Stimulated activated CD4-positive, alpha-beta T cell treated with anti-CD3 and anti-CD28 coated beads, Interleukin-15, amount 100 ng/mL, for 48 hours (primary cell): Measurements from ENCODE around the gene TJP3.
"Not testable (repeated sequence)": the region's sequence is repeated elsewhere in the genome, so short reads cannot be mapped to it uniquely, and the experiment has no call there.

Experiments
- DNase-seq, 2 donors: peaks; one replicate each; pipeline ENCODE4 v3.0.0-alpha.2; 2020; ENCODE audit warnings: low read depth in 2 of 2

TJP3 gene

GRCh38 chr19:3738477-3739220, 30.5 kb downstream of the TJP3 start:
- no peak for DNase-seq

- no peak for DNase-seq
Measured at GRCh38 chr19:3740431-3740830, 32.2 kb downstream of the TJP3 start.

DNA sequence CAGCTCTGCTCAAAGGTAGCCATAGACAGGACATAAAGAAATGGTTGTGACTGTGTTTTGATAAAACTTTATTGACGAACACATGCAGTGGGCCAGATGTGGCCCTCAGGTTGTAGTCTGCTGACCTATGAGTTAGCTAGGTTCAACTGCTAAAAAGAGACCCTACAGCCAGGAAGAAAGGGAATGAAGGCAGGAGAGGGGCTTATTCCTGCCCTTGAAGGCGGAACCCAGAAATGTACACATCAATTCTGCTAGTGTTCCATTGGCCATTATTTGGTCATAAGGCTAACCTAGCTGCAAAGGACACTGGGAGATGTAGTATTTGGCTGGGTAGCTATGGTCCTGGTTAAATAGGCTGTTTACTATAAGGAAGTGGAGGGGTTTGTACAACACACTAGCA, 35.3 kb downstream of the TJP3 start:
- DNase-seq, result no peak

DNA sequence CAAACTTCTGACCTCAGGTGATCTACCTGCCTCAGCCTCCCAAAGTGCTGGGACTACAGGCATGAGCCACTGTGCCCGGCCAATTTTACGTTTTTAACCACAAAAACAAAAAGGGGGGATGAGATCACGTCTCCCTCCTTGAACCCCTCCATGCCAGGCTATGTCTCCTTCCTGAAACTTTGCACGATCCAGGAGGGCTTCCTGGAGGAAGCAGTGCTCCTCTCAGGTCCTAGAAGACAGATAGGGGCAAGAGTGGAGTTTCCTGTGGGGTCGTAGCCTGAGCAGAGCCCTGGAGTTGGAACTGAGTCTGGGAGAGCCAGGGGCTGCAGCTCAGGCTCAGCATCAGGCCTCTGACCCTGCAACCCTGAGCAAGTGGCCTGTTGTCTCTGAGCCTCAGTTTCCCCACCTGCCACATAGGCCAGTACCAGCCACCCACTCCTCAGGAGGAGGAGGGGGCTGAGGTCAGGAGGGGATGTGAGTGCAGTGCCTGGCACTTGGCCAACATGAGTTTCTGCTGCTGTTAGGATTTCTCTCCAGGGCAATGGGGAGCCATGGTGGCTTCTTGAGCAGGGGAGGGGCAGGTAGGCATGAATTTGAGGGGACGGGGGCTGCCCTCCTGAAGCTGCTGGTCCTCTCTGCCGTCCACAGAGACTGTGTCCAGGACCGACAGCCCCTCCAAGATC, 37.3 kb downstream of the TJP3 start:
- DNase-seq, result no peak

GRCh38 chr19:3746371-3747056, 38.3 kb downstream of the TJP3 start:
- DNase-seq, result no peak

GRCh38 chr19:3748965-3749364, 40.8 kb downstream of the TJP3 start:
- no peak for DNase-seq

DNA sequence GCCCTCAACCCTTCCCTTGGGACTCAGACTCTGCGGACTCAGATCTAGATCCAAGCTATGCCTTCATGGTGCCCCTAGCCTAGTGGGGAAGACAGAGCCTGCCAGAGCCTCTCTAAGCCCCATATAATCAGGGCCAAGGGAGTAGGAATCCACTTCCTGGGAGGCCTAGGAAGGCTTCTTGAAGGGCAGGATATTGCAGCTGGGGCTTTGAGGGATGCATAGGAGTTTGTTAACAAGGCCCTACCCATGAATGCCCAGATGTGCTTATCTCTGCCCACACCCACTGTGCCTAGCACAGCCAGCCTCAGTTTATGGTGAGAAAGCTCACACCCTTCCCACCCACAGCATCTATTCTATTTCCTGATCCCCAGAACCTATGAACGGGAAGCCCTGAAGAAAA, 42.0 kb downstream of the TJP3 start:
- no peak for DNase-seq

DNA sequence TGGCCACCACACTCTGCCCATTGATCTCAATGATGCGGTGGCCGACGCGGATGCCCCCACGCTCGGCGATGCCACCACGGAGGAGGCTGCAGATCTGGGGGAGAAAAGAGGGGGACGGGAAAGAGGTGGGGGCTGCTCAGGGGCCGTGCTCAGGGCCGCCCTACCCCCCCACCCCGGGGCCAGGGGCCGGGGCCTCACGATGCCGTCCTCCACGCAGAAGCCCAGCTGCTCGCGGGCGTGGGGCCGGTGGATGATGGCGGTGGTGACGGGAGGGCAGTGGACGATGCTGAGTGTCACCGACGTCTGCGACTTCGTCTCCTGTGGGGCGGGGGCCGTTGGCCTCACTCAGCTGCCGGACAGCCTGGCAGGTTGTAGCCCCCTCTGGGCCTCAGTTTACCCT, 43.1 kb downstream of the TJP3 start:
- DNase-seq, result no peak

DNA sequence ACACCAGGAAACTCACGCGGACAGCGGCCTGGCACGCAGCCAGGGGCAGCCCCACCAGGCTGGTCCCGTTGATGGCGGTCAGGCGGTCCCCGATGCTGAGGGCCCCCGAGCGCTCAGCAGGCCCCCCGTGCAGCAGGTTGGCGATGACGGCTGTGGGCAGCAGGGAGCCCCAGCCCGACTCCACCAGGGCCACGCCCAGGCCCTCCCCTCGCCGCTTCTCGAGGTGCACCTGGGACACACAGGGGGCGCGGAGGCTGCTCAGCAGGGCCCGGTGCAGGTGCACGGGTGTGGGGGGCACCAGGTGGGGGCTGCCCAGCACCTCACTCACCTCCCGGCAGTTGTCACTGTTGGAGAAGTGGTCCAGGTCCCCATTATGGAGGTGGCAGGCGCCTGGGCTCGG, 44.3 kb downstream of the TJP3 start:
- no peak for DNase-seq

DNA sequence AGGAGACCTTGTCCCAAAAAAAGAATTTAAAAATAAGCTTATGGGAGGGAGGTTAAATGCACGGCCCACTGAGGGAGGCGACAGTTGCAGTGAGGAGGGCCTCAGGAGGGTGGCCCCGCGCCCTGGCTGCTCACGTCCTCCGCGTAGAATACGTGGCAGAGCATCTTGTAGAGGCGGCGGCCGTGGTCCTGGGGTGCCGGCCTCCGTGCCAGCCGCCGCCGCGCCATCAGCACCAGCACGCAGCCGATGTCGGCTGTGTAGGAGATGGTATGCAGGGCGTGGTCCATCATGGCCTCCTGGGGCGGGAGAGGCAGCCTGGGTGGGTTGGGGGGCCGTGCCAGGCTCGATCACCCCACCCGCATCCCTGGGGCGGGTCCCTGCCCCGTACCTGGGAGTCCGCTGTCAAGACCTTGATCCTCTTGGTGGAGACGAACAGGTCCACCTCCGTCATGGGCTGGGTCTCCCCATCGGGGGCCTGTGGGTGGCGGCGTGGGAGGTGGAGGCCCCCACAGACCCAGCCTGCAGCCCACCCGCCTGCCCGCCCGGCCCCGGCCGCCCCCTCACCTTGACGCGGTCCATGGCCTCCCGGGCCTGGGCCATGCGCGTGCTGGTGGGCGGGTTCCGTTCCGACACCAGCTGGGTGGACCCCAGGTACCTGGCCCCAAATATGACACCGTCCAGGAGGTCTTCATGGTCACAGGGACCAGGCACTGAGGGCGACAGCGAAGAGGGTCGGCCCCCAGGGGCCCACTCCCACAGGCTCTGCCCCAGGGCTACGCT, 45.6 kb downstream of the TJP3 start:
- DNase-seq, result no peak

DNA sequence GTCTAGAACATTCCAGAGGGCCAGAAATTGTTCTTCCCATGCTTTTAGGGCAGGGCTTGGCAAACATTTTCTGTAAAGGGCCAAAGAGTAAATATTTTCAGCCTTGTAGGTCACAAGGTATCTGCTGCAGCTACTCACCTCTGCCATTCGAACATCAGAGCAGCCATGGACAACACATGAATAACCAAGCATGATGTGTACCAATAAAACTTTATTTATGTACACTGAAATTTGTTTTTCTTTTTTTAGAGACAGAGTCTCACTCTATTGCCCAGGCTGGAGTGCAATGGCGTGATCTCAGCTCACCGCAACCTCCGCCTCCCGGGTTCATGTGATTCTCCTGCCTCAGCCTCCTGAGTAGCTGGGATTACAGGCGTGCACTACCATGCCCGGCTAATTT, 49.5 kb downstream of the TJP3 start:
- not testable (repeated sequence) for DNase-seq

- not testable (repeated sequence) for DNase-seq
Measured at GRCh38 chr19:3758297-3758696, 50.1 kb downstream of the TJP3 start.

GRCh38 chr19:3759482-3760254, 51.5 kb downstream of the TJP3 start:
- no peak for DNase-seq

- no peak for DNase-seq
Measured at GRCh38 chr19:3760871-3761361, 52.7 kb downstream of the TJP3 start.

DNA sequence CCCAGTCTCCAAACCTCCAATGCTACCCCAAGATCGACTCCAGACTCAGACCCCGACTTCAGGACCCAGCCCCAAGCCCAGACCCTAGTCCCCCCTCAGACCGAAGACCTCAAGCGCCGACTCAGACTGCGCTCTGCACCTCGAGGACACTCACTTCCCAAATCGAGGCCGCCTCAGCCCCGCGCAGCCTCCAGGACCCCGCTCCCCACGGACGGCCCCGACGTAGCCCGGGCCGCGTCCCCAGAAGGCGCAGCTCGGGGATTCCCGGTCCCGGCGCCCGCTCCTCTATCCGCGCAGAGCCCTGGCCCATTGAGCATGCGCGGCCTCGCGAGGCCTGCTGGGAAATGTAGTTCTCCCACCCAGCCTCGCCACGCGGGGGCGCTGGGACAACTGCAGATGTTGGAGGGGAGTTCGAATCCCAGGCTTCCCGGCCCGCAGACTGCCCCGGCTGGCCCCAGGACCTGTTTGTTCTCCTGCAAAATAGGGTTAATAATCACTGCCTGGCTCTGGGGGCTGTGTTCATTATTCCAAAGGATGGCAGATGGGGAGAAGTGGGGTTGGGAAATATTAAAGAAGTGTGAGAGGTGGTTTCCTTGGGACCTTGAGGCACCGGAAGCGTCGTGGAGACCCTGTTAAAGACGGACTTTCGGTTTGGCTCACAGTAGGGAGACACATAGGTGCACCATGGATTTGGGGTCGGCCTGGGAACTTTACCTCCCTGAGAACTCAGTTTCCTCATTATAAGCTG, 53.4 kb downstream of the TJP3 start, which contains the start of gene APBA3:
APBA3 (minus strand) TSS at position 311 of the 748 bp plus-strand sequence. CDS start 1,428 bp downstream, outside the sequence.
- DNase-seq, result peak; percentile 91 to 95

DNA sequence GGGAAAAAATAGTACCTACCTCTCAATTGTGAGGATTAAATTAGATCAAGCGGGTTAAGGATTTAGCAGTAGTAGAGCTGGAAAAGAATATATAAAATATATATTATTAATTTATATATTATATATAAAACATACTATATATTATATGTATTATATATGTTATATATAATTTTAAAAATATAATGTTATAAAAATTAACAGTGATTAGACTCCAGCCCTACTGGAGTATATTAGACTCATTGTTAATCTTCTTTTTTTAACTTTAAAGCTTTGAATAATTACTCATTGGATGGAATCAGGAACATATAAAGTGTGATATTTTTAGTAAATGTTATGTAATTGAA, 53.9 kb downstream of the TJP3 start:
- no peak for DNase-seq

- DNase-seq, result peak; percentile 99
Measured at GRCh38 chr19:3762501-3763459, 54.6 kb downstream of the TJP3 start, which contains the start of gene MRPL54. TSS of gene MRPL54 (plus strand) at chr19:3762682. CDS start at chr19:3762701, 19 bp downstream.

GRCh38 chr19:3765121-3765520, 56.9 kb downstream of the TJP3 start:
- DNase-seq, result no peak

DNA sequence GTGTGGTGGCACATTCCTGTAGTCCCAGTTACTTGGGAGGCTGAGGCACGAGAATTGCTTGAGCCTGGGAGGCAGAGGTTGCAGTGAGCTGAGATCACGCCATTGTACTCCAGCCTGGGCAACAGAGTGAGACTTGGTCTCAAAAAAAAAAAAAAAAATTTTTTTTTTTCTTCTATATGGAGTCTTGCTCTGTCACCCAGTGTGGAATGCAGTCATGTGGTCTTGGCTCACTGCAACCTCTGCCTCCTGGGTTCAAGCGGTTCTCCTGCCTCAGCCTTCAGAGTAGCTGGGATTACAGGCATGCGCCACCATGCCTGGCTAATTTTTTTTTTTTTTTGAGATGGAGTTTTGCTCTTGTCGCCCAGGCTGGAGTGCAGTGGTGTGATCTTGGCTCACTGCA, 57.6 kb downstream of the TJP3 start:
- DNase-seq, result not testable (repeated sequence)
